Measurements from ENCODE around the gene CACNB1.

DNA sequence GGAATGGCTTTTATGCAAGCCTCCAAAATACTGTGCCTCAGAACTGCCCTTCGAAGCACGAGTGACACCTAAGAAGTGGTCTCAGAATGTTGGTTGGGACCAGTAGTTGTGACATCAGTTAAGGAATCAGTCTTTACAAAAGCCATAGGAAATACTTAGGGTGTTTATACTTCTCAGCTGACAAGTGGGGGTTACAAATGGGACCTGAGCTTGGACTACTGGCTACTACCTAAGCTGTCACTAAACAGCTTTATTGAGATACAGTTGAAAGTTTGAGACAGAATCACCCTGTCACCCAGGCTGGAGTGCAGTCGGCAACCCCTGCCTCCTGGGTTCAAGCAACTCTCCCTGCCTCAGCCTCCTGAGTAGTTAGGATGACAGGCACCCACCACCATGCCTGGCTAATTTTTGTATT is 7.7 kb upstream of the CACNB1 start:
- TF ChIP-seq, protein P1, sequence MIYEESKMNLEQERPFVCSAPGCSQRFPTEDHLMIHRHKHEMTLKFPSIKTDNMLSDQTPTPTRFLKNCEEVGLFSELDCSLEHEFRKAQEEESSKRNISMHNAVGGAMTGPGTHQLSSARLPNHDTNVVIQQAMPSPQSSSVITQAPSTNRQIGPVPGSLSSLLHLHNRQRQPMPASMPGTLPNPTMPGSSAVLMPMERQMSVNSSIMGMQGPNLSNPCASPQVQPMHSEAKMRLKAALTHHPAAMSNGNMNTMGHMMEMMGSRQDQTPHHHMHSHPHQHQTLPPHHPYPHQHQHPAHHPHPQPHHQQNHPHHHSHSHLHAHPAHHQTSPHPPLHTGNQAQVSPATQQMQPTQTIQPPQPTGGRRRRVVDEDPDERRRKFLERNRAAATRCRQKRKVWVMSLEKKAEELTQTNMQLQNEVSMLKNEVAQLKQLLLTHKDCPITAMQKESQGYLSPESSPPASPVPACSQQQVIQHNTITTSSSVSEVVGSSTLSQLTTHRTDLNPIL (CRISPR knock-in tag; IDR thresholded peaks at IDR 0.05; ENCODE audit: low read depth) = no peak
- TF ChIP-seq ZC3H10 (CRISPR knock-in tag; IDR thresholded peaks at IDR 0.05) (no peak), OSR1 (CRISPR knock-in tag; IDR thresholded peaks at IDR 0.05) (no peak), PPARA (CRISPR knock-in tag; IDR thresholded peaks at IDR 0.05; ENCODE audit: borderline replicate concordance) (no peak)
- TF ChIP-seq, protein P2, sequence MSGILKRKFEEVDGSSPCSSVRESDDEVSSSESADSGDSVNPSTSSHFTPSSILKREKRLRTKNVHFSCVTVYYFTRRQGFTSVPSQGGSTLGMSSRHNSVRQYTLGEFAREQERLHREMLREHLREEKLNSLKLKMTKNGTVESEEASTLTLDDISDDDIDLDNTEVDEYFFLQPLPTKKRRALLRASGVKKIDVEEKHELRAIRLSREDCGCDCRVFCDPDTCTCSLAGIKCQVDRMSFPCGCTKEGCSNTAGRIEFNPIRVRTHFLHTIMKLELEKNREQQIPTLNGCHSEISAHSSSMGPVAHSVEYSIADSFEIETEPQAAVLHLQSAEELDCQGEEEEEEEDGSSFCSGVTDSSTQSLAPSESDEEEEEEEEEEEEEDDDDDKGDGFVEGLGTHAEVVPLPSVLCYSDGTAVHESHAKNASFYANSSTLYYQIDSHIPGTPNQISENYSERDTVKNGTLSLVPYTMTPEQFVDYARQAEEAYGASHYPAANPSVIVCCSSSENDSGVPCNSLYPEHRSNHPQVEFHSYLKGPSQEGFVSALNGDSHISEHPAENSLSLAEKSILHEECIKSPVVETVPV (CRISPR knock-in tag; IDR thresholded peaks at IDR 0.05) = no peak; the same call in 1 of the 2 replicates

All from SK-N-SH treated with all-trans-retinoic acid at 6 μM for 48 hours (cell line).